Iris pigment epithelial cell (primary cell): ENCODE measurements around the gene LEFTY2.
"Not testable (repeated sequence)": the region's sequence is repeated elsewhere in the genome, so short reads cannot be mapped to it uniquely, and the experiment has no call there.

Source experiments
- DNase-seq: peaks from one replicate; pipeline ENCODE4 v3.0.0-alpha.2; 2011; ENCODE audit warnings: low read depth

The LEFTY2 gene

GRCh38 chr1:225941187-225941941 is at the start of gene LEFTY2:
TSS of gene LEFTY2 (minus strand) at chr1:225941220. CDS start at chr1:225941140, 80 bp downstream.
- DNase-seq: no peak

DNA sequence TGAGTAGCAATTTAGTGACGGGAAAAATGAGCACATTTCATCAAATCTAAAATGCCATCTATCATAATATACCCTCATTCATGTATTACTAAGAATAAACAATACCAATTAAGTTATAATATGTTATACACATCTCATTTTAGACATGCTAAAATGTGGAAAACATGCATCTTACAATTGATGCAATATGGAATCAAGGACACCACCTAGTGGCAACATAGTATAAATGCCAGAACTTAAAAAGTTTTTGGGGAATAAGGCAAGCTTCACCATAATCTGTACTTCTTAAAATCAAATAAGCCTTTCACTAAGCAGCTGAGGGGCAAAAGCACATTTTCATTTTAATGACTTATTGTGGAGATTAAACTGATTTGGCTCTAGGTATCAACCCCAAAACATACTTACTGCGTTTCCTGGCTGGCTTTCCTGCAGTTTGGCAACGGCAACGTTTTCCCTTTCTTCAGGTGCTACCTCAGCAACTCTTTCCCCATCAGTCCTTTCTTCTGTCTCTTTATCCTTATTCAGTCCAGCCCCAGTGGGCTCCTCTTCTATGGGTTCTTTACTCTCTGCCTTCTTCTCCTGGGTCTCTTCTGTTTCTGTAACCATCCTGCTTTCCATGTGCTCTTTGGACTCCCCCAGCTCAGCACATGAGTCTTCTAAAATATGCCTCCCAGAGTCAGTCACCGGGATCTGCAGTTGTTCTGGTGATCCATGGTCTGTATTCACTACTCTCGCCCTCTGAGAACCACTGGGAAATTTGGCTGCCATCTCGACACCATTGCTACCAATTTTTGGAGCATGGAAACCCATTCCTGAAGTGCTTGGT is 46.7 kb upstream of the LEFTY2 start:
- DNase-seq: peak; percentile 53

DNA sequence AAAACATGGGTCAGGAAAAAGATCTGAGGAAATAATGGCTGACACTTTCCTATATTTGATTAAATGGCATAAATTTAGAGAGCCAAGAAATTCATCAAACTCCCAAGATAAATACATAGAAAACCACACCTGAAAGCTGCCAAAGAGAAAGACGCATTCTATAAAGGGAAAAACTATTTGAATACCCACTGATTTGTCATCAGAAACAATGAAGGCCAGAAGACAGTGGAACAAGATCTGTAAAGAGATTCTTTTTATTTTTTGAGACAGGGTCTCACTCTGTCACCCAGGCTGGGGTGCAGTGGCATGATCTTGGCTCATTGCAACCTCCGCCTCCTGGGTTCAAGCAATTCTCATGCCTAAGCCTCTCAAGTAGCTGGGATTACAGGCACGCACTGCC is 40.7 kb upstream of the LEFTY2 start:
- no peak for DNase-seq

GRCh38 chr1:225980005-225980836 is 39.2 kb upstream of the LEFTY2 start:
- no peak for DNase-seq

- no peak for DNase-seq
Observed at GRCh38 chr1:225979421-225979820, 38.4 kb upstream of the LEFTY2 start.

DNA sequence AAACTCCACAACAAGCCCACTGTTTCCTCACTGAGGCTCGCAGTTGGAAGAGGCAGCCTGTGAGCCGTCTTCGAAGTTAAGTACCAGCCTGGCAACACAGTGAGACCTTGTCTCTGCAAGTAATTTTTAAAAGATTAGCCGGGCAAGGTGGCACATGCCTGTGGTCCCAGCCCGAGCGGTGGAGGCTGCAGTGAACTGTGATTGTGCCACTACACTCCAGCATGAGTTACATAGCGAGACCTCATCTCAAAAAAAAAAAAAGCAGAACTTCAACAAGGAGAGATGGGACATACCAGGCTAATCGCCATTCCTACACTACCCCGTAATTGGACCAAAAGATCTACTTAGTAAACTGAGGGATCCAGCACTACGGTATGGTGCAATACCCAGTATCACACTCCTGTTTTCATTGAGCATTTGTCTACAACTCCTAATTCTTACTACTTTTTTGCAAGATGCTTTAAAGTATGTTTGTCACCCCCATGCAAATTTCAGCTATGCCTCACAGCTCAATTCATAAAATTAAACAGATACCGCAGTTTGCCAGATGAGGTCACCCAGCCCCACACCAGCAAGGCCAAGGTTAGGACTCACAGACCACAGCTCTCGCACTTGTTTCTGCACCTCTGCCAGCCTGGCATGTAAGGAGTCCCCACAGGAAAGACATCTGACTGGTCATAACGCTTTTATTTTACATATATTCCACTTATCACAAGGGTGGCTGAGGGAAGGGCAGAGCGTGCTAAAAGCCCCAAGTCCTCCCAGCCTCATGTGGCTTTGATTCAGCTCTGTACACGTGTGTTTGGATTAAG is 37.1 kb upstream of the LEFTY2 start:
- DNase-seq: no peak

DNA sequence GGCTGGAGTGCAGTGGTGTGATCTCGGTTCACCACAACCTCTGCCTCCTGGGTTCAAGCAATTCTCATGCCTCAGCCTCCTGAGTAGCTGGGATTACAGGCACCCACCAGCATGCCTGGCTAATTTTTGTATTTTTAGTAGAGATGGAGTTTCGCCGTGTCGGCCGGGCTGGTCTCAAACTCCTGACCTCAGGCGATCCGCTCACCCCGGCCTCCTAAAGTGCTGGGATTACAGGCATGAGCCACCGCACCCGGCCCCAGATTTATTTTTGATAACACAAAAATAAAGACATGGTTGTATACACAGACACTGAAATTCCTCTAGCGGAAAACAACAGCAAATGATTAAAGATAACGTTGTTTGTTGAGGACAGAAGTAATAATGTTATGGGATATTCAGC is 34.1 kb upstream of the LEFTY2 start:
- DNase-seq: not testable (repeated sequence)

DNA sequence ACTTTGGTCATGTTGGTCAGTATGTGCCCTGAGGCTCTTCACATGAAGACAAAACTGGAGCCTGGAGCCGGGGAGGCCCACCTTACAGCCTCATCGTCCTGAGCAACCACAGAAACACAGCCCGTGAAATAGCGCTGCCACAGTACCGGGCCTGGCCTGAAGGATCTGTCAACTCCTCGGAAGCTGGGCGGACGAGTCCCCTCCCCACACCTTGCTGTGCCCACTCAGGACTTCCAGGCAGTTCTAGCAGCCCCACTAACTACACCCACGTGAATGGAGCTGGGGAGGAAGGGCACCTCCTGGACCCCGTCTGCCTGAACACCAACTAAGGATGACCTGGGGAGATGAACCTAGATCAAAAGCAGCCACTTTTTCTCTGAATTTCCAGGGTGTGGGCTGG is 33.4 kb upstream of the LEFTY2 start:
- DNase-seq: no peak

DNA sequence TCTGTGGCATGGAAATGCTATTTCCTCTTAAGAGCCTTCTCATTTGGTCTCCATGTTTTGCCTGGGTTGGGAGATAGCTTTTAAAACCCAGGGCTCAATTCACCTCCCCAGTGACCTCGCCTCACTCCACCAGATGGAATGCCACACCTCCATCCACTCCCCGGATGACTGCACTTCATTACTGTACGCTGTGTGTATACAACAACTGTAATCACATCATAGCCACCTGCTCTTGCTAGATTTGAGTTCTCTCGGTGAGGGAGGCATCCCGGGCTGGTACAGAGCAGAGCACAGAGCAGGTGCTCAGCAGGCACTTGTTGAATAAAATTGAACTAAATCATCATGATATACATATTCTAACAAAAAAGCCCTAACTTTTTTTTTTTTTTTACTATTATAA is 32.1 kb upstream of the LEFTY2 start:
- DNase-seq: no peak

GRCh38 chr1:225972344-225973152 is 31.5 kb upstream of the LEFTY2 start:
- no peak for DNase-seq

DNA sequence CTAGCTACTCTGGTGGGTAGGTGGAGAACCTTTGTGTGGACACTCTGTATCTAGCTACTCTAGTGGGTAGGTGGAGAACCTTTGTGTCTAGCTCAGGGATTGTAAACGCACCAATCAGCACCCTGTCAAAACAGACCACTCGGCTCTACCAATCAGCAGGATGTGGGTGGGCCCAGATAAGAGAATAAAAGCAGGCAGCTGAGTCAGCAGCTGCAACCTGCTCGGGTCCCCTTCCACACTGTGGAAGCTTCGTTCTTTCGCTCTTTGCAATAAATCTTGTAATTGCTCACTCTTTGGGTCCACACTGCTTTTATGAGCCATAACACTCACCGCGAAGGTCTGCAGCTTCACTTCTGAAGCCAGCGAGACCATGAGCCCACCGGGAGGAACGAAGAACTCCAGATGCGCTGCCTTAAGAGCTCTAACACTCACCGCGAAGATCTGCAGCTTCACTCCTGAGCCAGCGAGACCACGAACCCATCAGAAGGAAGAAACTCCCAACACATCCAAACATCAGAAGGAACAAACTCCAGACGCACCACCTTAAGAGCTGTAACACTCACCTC is 29.7 kb upstream of the LEFTY2 start:
- DNase-seq: not testable (repeated sequence)

DNA sequence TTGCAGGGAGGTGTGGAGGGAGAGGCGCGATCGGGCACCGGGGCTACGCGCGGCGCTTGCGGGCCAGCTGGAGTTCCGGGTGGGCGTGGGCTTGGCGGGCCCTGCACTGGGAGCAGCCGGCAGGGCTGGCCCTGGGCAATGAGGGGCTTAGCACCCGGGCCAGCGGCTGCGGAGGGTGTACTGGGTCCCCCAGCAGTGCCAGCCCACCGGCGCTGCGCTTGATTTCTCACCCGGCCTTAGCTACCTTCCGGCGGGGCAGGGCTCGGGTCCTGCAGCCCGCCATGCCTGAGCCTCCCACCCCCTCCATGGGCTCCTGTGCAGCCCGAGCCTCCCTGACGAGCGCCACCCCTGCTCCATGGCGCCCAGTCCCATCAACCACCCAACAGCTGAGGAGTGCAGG is 28.7 kb upstream of the LEFTY2 start:
- not testable (repeated sequence) for DNase-seq

DNA sequence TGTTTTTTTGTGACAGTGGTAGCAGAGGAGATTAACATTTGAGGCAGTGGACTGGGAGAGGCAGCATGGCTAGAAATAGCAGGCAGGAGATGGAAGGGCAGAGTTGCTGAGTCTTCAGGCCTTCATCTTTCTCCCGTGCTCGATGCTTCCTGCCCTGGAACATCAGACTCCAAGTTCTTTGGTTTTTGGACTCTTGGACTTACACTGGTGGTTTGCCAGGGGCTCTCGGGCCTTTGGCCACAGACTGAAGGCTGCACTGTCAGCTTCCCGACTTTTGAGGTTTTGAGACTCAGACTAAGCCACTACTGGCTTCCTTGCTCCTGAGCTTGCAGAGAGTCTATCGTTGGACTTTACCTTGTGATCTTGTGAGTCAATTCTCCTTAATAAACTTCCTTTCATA is 24.2 kb upstream of the LEFTY2 start:
- no peak for DNase-seq

DNA sequence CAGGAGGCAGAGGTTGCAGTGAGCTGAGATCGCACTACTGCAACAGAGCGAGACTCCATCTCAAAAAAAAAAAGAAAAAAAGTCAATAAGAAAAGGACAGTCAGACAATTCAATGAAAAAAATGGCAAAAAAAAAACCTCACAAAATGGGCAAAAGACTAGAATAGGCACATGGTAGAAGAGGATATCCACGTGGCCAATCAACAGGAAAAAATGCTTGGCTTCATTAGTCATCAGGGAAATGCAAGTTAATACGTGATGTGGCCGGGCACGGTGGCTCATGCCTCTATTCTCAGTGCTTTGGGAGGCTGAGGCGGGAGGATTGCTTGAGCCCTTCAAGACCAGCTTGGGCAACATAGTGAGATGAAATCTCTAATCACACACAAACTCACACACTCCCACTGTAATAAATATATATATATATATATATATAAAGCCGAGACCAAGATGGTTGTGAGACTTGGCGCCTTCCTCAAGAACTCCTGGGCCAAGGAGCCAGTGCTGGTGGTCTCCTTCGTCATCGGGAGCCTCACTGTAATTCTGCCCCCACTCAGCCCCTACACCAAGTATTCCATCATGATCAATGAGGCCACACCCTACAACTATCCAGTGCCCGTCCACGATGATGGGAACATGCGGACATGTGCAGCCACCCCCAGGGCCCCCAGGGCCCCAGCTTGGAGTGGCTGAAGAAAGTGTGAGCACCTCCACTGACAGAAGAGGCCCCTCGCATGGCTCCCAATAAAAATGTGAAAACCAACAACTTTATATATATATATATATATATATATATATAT is 22.9 kb upstream of the LEFTY2 start:
- no peak for DNase-seq

GRCh38 chr1:225962440-225962975 is 21.5 kb upstream of the LEFTY2 start:
- DNase-seq: peak; percentile 33

DNA sequence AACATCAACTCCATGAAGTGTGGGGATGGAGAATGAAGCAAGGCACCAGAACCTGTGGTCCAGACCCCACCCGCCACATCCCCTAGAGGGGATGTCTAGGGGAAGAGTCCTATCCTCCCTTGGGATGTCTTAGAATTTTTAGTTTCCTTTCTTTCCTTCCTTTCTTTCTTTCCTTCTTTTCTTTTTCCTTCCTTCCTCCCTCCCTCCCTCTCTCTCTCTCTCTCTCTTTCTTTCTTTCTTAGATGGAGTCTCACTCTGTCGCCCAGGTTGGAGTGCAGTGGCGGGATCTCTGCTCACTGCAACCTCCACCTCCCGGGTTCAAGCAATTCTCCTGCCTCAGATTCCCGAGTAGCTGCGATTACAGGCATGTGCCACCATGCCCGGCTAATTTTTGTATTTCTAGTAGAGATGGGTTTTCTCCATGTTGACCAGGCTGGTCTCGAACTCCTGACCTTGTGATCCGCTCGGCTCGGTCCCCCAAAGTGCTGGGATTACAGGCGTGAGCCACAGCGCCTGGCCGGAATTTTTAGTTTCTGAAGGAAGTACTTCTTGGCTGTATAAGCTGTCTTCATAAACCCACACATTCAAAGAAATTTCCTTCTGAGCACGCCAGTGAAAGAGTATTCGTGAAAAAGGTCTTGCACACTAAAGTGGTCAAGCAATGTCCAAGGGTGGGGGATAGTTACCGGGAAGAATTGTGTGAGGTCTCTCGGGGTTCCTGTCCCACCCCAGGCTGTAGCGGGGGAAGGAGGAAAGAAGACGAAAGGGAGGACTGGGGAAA is 20.8 kb upstream of the LEFTY2 start:
- no peak for DNase-seq

GRCh38 chr1:225958041-225958440 is 17.0 kb upstream of the LEFTY2 start:
- DNase-seq: no peak

DNA sequence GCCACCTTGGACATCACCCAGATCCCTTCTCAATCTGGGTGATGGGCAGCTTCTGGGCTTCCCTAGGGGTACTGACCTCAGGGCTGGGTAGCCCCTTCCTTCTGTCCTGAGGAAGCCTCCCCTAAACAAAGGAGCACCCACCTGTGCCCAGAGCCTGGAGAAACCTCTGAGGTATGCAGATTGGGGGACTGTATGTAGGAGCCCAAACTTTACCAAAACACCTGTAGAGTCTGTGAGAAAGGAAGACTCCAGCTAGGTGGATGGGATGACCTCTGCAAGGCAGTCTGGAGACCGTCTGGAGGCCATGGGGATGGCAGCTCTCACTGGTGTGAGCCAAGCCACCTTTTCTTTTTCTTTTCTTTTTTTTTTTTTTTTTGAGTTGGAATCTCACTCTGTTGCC is 13.7 kb upstream of the LEFTY2 start:
- DNase-seq: no peak
